B cell (primary cell): ENCODE data around the gene ZNF362.

Experiments used
- CTCF ChIP-seq: fragments of 200-600 bp; IDR thresholded peaks from one replicate; pipeline ENCODE4 v1.8.0; 2022; ENCODE audit warnings: antibody characterized with exemption, mild to moderate bottlenecking
- EZH2 ChIP-seq: IDR thresholded peaks from 2 replicates; pipeline ENCODE4 v1.6.1; 2012; ENCODE audit warnings: borderline replicate concordance, low read depth, mild to moderate bottlenecking, moderate library complexity, low read length; ENCODE audit not compliant: insufficient read depth, poor library complexity, severe bottlenecking

- TF ChIP-seq CTCF (no peak), EZH2 (no peak)
Observed at GRCh38 chr1:33228935-33229487, 27.3 kb upstream of the ZNF362 start.
